Measurements from ENCODE around the gene LIMK2.

LIMK2 gene

GRCh38 chr22:31275576-31275975 lies 63.5 kb downstream of the LIMK2 start:
- no peak for DNase-seq

DNA sequence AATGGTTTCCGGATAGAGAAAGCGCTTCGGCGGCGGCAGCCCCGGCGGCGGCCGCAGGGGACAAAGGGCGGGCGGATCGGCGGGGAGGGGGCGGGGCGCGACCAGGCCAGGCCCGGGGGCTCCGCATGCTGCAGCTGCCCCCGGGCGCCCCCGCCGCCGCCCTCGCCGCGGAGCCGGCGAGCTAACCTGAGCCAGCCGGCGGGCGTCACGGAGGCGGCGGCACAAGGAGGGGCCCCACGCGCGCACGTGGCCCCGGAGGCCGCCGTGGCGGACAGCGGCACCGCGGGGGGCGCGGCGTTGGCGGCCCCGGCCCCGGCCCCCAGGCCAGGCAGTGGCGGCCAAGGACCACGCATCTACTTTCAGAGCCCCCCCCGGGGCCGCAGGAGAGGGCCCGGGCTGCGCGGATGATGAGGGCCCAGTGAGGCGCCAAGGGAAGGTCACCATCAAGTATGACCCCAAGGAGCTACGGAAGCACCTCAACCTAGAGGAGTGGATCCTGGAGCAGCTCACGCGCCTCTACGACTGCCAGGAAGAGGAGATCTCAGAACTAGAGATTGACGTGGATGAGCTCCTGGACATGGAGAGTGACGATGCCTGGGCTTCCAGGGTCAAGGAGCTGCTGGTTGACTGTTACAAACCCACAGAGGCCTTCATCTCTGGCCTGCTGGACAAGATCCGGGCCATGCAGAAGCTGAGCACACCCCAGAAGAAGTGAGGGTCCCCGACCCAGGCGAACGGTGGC lies 64.5 kb downstream of the LIMK2 start:
- DNase-seq = no peak

DNA sequence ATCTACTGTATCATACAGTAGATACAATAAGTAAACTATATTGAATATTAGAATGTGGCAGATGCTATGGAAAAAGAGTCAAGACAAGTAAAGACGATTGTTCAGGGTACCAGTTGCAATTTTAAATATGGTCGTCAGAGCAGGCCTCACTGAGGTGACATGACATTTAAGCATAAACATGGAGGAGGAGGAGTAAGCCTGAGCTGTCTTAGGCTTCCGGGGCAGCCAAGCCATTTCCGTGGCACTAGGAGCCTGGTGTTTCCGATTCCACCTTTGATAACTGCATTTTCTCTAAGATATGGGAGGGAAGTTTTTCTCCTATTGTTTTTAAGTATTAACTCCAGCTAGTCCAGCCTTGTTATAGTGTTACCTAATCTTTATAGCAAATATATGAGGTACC lies 65.6 kb downstream of the LIMK2 start:
- no peak for DNase-seq

DNA sequence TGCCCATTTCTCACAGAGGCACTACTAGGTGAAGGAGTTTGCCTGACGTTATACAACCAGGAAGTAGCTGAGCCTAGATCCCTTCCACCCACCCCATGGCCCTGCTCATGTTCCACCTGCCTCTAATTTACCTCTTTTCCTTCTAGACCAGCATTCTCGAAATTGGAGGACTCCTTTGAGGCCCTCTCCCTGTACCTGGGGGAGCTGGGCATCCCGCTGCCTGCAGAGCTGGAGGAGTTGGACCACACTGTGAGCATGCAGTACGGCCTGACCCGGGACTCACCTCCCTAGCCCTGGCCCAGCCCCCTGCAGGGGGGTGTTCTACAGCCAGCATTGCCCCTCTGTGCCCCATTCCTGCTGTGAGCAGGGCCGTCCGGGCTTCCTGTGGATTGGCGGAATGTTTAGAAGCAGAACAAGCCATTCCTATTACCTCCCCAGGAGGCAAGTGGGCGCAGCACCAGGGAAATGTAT lies 66.1 kb downstream of the LIMK2 start:
- no peak for DNase-seq

DNA sequence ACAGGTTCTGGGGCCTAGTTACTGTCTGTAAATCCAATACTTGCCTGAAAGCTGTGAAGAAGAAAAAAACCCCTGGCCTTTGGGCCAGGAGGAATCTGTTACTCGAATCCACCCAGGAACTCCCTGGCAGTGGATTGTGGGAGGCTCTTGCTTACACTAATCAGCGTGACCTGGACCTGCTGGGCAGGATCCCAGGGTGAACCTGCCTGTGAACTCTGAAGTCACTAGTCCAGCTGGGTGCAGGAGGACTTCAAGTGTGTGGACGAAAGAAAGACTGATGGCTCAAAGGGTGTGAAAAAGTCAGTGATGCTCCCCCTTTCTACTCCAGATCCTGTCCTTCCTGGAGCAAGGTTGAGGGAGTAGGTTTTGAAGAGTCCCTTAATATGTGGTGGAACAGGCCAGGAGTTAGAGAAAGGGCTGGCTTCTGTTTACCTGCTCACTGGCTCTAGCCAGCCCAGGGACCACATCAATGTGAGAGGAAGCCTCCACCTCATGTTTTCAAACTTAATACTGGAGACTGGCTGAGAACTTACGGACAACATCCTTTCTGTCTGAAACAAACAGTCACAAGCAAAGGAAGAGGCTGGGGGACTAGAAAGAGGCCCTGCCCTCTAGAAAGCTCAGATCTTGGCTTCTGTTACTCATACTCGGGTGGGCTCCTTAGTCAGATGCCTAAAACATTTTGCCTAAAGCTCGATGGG lies 66.7 kb downstream of the LIMK2 start:
- no peak for DNase-seq

DNA sequence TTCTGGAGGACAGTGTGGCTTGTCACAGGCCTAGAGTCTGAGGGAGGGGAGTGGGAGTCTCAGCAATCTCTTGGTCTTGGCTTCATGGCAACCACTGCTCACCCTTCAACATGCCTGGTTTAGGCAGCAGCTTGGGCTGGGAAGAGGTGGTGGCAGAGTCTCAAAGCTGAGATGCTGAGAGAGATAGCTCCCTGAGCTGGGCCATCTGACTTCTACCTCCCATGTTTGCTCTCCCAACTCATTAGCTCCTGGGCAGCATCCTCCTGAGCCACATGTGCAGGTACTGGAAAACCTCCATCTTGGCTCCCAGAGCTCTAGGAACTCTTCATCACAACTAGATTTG lies 67.2 kb downstream of the LIMK2 start:
- DNase-seq = no peak

DNA sequence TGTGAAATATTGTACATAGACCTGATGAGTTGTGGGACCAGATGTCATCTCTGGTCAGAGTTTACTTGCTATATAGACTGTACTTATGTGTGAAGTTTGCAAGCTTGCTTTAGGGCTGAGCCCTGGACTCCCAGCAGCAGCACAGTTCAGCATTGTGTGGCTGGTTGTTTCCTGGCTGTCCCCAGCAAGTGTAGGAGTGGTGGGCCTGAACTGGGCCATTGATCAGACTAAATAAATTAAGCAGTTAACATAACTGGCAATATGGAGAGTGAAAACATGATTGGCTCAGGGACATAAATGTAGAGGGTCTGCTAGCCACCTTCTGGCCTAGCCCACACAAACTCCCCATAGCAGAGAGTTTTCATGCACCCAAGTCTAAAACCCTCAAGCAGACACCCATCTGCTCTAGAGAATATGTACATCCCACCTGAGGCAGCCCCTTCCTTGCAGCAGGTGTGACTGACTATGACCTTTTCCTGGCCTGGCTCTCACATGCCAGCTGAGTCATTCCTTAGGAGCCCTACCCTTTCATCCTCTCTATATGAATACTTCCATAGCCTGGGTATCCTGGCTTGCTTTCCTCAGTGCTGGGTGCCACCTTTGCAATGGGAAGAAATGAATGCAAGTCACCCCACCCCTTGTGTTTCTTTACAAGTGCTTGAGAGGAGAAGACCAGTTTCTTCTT lies 67.9 kb downstream of the LIMK2 start:
- no peak for DNase-seq

DNA sequence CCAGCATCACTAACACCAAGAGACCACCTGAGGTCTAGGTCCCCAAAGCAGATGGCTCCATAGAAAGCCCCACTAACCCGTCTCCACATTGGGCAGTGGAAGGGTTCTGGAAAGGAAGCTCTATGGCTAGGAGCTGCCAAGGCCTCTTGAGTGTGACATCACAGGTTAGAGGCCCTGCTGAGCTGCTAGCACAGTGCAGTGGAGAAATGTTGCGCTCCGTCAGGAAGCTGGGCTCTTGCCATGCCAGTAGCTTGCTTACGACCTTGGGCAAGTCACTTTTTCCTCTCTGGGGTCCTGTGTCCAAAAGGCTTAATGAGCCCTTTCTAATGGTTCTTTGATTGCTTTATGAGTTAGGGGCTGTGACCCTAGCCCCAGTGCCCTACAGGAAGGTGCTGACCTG lies 69.6 kb downstream of the LIMK2 start:
- DNase-seq = no peak

GRCh38 chr22:31282748-31283468 lies 70.8 kb downstream of the LIMK2 start:
- DNase-seq = no peak

GRCh38 chr22:31284281-31285155 lies 72.4 kb downstream of the LIMK2 start:
- no peak for DNase-seq

DNA sequence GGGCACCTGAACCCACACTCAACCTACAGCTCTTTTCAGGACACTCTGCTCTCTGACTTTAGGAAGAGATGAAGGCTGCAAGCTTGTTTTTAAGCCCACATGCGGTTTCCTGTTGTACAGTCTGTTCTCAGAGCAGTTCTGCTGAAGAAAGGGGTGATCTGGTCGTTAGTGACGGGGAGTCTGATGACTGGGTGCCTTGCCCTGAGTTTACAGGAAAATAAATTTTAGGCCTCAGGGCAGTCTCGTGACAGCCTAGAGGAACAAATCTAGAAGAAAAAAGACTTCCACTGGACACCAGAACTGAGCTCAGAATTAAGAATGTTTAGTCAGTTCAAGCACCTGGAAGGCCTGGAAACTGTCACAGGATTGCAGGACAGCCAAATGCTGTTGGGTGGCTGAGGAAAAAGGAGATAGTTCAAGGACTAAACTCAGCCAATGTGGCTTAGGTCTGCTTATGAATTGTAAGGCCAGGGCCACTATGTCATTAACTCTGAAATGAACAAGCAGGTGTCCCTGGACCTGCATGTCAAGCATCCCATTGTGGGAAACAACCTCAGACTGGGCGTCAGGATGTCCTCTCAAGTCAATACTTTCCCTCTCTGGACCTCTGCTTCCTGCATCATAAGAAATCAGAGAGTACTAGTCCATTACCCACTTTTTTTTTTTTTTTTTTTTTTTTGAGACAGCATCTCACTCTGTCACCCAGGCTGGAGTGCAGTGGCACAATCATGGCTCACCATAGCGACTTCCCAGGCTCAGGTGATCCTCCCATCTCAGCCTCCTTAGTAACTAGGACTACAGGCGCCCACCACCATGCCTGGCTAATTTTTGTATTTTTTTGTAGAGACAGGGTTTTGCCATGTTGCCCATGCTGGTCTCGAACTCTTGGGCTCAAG lies 74.5 kb downstream of the LIMK2 start:
- no peak for DNase-seq

- no peak for DNase-seq
Observed at GRCh38 chr22:31287818-31288495, 75.9 kb downstream of the LIMK2 start.

DNA sequence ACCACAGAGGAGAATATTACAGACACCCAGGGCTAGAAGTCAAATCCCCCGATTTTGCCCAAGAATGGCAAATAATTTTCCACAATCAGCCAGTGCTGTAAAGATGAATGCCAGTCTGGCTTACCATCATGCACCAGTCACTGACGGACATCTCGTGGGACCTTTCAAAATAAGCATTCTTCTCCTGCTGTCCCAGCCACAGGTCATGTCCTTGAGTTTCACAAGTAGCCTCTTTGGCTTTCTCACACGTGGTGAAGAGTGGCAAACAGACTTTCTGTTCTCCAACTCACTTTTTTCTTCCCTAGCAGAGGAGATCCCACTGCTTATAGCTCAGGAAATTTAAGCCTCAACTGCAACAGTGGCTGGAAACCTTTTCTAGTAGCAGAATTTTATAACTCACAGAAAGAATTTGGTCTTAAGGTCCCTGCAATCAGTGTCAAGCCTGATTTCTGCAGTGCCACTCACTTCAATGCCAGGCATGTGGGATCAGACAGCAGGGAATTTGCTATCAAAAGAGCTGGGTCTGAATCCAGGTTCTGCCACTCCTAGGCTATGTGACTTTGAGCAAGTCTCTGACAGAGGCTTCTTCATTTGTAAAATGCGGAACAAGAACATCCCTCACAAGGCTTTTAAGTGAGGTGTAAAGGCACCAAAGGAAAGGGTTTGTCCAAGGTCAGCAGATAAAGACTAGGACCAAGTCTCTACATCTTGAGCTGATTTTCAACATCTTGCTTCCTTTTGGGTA lies 76.6 kb downstream of the LIMK2 start:
- no peak for DNase-seq

- DNase-seq = peak; percentile 74
Observed at GRCh38 chr22:31289344-31289743, 77.2 kb downstream of the LIMK2 start.

DNA sequence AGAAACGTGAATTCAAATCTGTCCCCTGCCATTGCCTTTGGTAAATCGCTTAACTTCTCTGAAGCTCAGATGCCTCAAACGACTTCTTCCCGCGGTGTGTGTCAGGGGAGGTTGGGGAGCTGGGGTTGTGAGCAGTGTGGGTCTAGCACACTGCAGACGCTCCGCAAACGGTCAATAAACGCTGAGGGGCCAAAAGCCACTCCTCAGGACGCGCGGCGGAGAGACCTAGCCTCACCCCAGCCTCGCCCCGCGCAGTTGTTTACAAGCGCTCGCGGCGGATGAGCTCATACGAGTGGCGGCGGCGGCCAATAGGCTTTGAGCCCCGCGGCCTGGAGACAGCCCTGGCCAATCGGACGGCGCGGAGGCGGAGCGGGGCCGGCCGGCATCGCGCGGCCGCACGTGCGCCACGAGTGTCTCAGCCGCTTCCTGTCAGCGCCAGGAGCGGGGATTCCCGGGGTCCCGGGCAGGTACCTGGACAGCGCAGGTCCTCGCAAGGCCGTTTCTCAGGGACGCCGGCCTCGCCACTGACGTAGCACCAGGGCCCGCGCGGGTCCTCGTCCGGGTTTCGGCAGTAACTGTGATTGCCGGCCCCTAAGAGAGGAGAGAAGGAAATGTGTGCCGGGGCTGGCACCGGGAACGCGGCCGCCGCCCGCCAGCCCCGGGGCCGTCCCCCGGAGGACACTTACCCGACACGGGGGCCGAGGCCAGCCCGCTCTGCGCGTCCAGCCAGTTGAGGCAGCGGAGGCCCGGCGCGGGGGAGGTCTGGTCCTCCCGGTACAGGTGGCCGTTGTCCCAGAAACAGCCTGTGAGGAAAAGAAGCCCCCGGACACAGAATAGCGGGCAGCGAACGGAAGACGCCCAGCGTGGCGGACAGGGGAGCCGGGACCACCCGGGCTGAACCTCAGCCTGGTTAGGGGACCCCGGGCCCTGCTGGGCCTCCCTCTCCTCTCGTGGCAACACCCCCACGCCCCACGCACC lies 78.7 kb downstream of the LIMK2 start:
- DNase-seq = peak; percentile 92

DNA sequence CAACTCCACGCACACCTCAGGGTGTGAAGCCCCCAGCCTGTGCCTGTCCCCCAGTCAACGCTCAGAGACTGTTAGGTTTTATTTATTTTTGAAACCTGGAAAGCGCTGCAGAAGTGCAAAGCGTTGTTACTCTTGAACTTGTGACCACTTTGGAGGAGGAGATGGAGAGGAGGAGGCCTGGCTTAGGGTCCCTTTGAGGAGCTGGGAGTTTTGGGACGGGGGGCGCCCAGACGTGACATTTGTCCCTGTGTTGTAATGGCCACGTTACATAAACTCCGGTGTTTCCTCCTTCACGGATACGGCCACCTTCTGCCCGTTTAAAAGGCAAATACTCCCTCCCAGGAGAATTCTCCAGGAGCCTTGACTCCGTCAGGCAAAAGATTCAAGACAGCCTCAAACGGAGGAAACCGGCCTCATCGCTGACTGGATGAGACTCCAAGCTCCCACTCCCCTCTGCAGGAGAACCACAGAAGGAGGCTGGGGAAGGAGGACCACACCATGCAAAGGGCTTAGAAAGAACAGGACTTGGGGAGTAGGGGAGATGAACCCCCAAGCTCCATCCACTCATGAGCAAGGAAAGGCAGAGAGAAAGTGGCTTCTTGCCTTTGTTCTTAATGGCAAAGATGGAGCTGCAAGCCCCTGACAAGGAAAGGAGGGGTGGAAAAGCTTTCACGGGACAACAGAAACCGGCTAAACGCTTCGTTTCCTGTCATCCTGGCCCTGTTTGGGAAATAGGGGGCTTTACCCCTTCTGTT lies 79.6 kb downstream of the LIMK2 start:
- DNase-seq = no peak

DNA sequence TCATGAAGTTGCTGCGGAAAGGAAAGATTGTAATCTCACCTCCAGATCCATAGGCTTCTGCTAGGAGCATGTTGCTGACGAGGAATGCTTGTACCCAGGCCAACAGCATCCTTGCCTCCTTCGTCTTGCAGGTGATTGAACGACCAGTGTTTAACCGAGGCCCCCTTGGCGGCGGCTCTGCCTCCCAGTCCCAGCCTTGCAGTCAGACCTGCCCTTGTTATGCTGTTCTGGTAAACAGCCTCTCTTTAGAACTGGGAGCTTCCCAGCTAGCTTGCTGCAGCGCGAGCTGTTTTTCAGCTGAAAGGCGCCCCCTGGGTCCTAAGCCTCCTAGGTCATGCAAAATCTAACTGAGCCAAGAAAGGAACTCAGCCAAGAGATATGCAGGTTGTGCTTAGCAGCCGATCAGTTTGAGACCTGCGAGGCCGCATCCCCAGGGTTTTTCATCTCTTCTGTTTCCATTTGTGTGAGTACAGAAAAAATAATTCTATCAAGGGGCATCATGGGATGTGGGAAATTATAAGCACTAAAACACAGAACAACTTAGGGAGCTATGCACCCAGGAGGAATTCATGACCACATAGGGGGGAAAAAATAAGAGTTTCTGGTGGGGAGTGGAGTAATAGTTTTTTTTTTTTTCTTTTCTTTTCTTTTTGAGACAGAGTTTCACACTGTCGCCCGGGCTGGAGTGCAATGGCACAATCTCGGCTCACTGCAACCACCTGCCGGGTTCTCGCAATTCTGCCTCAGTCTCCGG lies 80.3 kb downstream of the LIMK2 start, which contains the start of gene PIK3IP1:
PIK3IP1 (minus strand) TSS at position 253 of the 754 bp plus-strand sequence; CDS start at position 109, 144 bp downstream.
- peak; percentile 92 for DNase-seq
